SK-N-SH (cell line): ENCODE results near the gene ADIPOR2.

ENCODE experiments used
- CTCF ChIP-seq: fragments of 200-600 bp; sonication (generic); IDR thresholded peaks from 2 replicates; pipeline ENCODE4 v1.6.1; 2017; ENCODE audit warnings: antibody characterized with exemption, mild to moderate bottlenecking, moderate library complexity
- JUND ChIP-seq: IDR thresholded peaks from 2 replicates; pipeline ENCODE4 v1.4.0; 2012
- RAD21 ChIP-seq: IDR thresholded peaks from 2 replicates; pipeline ENCODE4 v1.6.1; 2012; ENCODE audit warnings: mild to moderate bottlenecking, low read length
- RCOR1 ChIP-seq: fragments of 150-350 bp; IDR thresholded peaks from 2 replicates; pipeline ENCODE4 v1.6.1; 2017; ENCODE audit warnings: antibody characterized with exemption, low read length
- SIN3A ChIP-seq: IDR thresholded peaks from 2 replicates; pipeline ENCODE4 v1.6.1; 2012; ENCODE audit warnings: low read depth, mild to moderate bottlenecking, low read length, moderate library complexity, borderline replicate concordance
- TCF12 ChIP-seq: IDR thresholded peaks from 2 replicates; pipeline ENCODE4 v1.4.0; 2012
- TEAD4 ChIP-seq: IDR thresholded peaks from 2 replicates; pipeline ENCODE4 v1.4.0; 2012; ENCODE audit warnings: mild to moderate bottlenecking, borderline replicate concordance; ENCODE audit not compliant: insufficient read depth
- USF2 ChIP-seq: fragments of 150-350 bp; IDR thresholded peaks from 2 replicates; pipeline ENCODE4 v1.6.1; 2017; ENCODE audit warnings: antibody characterized with exemption, low read length, low read depth, borderline replicate concordance
- YY1 ChIP-seq: IDR thresholded peaks from 2 replicates; pipeline ENCODE4 v1.4.0; 2012; ENCODE audit warnings: low read depth, mild to moderate bottlenecking
- TF ChIP-seq, protein P1 (sequence below): IDR thresholded peaks from 2 replicates; pipeline ENCODE4; 2012
- TF ChIP-seq, protein P2 (sequence below): IDR thresholded peaks from 2 replicates; pipeline ENCODE4 v1.6.1; 2012; ENCODE audit warnings: mild to moderate bottlenecking, low read depth, low read length, moderate library complexity

GRCh38 chr12:1691123-1692007, 495 bp downstream of the ADIPOR2 start:
- TF ChIP-seq RCOR1, result no peak
- TF ChIP-seq TCF12, result no peak
- no peak for TF ChIP-seq CTCF
- TF ChIP-seq JUND, result no peak
- no peak for TF ChIP-seq SIN3A
- TF ChIP-seq TEAD4, result no peak
- no peak for TF ChIP-seq RAD21
- TF ChIP-seq, protein P1, sequence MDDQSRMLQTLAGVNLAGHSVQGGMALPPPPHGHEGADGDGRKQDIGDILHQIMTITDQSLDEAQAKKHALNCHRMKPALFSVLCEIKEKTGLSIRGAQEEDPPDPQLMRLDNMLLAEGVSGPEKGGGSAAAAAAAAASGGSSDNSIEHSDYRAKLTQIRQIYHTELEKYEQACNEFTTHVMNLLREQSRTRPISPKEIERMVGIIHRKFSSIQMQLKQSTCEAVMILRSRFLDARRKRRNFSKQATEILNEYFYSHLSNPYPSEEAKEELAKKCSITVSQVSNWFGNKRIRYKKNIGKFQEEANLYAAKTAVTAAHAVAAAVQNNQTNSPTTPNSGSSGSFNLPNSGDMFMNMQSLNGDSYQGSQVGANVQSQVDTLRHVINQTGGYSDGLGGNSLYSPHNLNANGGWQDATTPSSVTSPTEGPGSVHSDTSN, result no peak
- TF ChIP-seq, protein P2, sequence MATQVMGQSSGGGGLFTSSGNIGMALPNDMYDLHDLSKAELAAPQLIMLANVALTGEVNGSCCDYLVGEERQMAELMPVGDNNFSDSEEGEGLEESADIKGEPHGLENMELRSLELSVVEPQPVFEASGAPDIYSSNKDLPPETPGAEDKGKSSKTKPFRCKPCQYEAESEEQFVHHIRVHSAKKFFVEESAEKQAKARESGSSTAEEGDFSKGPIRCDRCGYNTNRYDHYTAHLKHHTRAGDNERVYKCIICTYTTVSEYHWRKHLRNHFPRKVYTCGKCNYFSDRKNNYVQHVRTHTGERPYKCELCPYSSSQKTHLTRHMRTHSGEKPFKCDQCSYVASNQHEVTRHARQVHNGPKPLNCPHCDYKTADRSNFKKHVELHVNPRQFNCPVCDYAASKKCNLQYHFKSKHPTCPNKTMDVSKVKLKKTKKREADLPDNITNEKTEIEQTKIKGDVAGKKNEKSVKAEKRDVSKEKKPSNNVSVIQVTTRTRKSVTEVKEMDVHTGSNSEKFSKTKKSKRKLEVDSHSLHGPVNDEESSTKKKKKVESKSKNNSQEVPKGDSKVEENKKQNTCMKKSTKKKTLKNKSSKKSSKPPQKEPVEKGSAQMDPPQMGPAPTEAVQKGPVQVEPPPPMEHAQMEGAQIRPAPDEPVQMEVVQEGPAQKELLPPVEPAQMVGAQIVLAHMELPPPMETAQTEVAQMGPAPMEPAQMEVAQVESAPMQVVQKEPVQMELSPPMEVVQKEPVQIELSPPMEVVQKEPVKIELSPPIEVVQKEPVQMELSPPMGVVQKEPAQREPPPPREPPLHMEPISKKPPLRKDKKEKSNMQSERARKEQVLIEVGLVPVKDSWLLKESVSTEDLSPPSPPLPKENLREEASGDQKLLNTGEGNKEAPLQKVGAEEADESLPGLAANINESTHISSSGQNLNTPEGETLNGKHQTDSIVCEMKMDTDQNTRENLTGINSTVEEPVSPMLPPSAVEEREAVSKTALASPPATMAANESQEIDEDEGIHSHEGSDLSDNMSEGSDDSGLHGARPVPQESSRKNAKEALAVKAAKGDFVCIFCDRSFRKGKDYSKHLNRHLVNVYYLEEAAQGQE, result no peak
- no peak for TF ChIP-seq USF2
- TF ChIP-seq YY1, result no peak
